Activated CD4-positive, alpha-beta T cell treated with anti-CD3 and anti-CD28 coated beads, Interleukin-2, amount 10 ng/mL, durations not matched to agents 7 days and 5 days (primary cell): Measurements from ENCODE around the gene EGR4. TPM values are rescaled to one million over a fixed set of nuclear protein-coding genes. Genes with fewer than 3 reads are reported as not detected.

Experiments
- CTCF ChIA-PET: fragments of 350-600 bp; sonication (Branson Sonifier 250); formaldehyde crosslinking; loops from one replicate; lab custom pipeline; 2021; ENCODE audit warnings: antibody characterized with exemption; lab: Charles Lee
- POLR2A ChIA-PET: fragments of 350-600 bp; sonication (Branson Sonifier 250); formaldehyde crosslinking; loops from one replicate; lab custom pipeline; 2021; ENCODE audit warnings: antibody characterized with exemption; lab: Charles Lee
- DNase-seq: peaks from one replicate; pipeline ENCODE4 v3.0.0-alpha.2; 2020
- H3K27ac Mint-ChIP-seq: one replicate; pipeline ENCODE4 v1.8.0; 2021; ENCODE audit warnings: mild to moderate bottlenecking, moderate library complexity, mixed read lengths
- H3K27me3 Mint-ChIP-seq: one replicate; pipeline ENCODE4 v1.8.0; 2021; ENCODE audit warnings: mixed read lengths
- H3K36me3 Mint-ChIP-seq: one replicate; pipeline ENCODE4 v1.8.0; 2021; ENCODE audit warnings: low read depth, mixed read lengths
- H3K4me1 Mint-ChIP-seq: one replicate; pipeline ENCODE4 v1.8.0; 2021; ENCODE audit warnings: mixed read lengths
- H3K4me3 Mint-ChIP-seq: one replicate; pipeline ENCODE4 v1.8.0; 2021; ENCODE audit warnings: mild to moderate bottlenecking, moderate library complexity, mixed read lengths
- H3K9me3 Mint-ChIP-seq: one replicate; pipeline ENCODE4 v1.8.0; 2021; ENCODE audit warnings: mixed read lengths
- total RNA-seq, 2 experiments: library from RNA; stranded (reverse); gene quantifications; one replicate each; pipeline ENCODE4 v1.2.3, GENCODE V29; 2021

The EGR4 gene
- total RNA-seq, result not detected

DNA sequence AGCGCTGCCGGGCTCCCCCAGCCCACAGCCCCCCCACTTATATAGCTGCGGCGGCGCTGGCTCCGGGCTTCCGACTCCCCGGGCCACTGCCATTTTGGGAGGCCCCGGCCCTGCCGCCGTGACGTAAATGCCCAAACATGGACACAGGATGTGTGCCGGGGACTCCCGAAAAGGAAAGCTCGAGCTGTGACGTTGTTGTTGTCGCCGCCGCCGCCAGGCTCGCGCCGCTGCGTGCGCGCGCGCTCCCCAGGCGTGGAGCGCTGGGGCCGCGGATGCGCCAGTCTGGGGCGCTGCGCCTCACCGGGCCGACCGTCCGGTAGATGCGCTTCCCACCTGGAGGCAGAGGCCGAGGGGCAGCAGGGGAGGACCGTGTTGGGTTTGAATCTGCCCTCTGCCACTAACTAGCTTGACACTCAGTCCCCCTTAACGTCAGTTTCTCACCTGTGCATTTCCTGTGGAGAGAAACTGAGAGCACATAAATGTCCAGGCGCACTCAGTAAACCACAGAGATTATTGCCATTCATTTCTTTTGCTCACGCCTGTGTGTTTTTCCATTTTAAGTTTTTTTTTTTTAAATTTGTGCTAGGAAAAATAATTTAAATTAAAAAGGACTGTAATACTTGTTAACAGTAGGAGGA is at the start of gene EGR4:
TSS of gene EGR4 (minus strand) at position 15 of the 638 bp plus-strand sequence. CDS start 231 bp downstream, outside the sequence.
- no peaks in the 10 kb centered on the region for H3K9me3 Mint-ChIP-seq
- CTCF ChIA-PET, result interaction anchor here (0.6 to 1.0 kb wide), 3 partner anchors 11 to 573 kb away, joined by 3 to 4 read pairs (median 3); no protein-coding TSS in a partner anchor
- POLR2A ChIA-PET, result no interaction called here
- H3K4me3 Mint-ChIP-seq, result peak within 1 kb of the TSS; percentile 70
- H3K36me3 Mint-ChIP-seq, result no peaks in the 10 kb centered on the region
- peaks cover 86% of the 10 kb centered on the region for H3K27me3 Mint-ChIP-seq
- H3K4me1 Mint-ChIP-seq, result peaks cover 16% of the 10 kb centered on the region
- no peak within 1 kb of the TSS for H3K27ac Mint-ChIP-seq
- DNase-seq, result peak; percentile 95

DNA sequence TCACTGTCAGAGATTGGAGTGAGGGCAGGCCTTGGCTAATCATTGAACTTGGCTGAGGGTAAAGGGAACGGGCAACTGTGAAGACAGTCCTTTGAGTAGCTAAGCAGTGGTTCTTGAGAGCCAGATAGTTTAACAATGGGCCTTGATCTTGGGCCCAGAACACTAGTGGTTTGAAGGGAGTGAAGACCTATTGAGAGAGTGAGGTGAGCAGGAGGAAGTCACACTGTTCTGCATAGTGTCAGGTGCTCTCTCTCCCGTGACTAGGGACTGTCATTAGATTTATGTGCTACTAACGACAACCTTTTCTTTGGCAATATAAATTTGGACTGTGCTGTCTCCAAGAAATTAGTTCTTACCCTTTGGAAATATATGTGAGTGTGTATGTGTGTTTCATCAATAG is 47.7 kb upstream of the EGR4 start:
- no peak for DNase-seq
- Mint-ChIP-seq H3K4me1 (peaks cover 4% of the 10 kb centered on the region), H3K9me3 (no peaks in the 10 kb centered on the region), H3K36me3 (no peaks in the 10 kb centered on the region), H3K27me3 (peaks cover 11% of the 10 kb centered on the region), H3K4me3 (no peak overlapping the region), H3K27ac (no peak overlapping the region)
- ChIA-PET POLR2A (no interaction called here), CTCF (no interaction called here)

DNA sequence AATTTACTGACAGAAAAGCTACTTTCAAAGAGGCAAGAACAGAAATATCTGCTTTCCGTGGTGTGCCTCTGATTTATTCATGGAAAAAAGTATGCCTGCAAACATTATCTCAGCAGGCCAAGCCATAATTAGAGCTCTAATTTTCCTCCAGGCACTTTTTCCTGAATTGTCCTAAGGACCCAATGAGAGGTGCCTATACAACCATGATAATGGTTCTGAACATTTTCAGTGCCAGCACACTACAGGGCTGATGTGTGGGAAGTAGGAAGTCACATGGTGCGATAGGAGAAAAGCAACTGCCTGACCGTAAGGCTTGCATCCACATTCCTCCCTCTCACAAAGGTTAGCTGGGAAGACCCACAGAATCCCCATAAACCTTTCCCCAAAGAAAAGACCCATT is 45.9 kb upstream of the EGR4 start:
- no peaks in the 10 kb centered on the region for H3K9me3 Mint-ChIP-seq
- POLR2A ChIA-PET, result no interaction called here

DNA sequence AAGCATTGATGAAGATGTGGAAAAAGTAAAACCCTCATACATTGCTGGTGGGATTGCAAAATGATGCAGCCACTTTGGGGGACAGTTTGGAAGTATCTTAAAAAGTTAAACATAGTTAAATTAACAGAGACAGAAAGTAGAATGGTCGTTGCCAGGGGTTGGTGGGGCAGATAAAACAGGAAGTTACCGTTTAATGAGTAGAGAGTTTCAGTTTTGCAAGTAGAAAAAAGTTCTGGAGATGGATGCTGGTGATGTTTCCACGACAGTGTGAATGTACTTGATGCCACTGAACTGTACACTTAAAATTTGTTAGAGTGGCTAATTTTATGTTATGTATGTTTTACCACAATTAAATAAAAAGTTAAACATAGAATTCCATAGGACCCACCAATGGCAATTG is 44.5 kb upstream of the EGR4 start:
- peaks cover 5% of the 10 kb centered on the region for H3K4me1 Mint-ChIP-seq
- H3K27me3 Mint-ChIP-seq, result peaks cover 22% of the 10 kb centered on the region
- ChIA-PET POLR2A (no interaction called here), CTCF (no interaction called here)
- no peak overlapping the region for H3K4me3 Mint-ChIP-seq
- H3K9me3 Mint-ChIP-seq, result no peaks in the 10 kb centered on the region
- no peak overlapping the region for H3K27ac Mint-ChIP-seq
- H3K36me3 Mint-ChIP-seq, result no peaks in the 10 kb centered on the region
- DNase-seq, result no peak

More for the DNA sequence above, 45.9 kb upstream of the EGR4 start:
- Mint-ChIP-seq H3K27ac (no peak overlapping the region), H3K36me3 (no peaks in the 10 kb centered on the region), H3K4me1 (peaks cover 4% of the 10 kb centered on the region), H3K27me3 (peaks cover 15% of the 10 kb centered on the region), H3K4me3 (no peak overlapping the region)
- CTCF ChIA-PET, result interaction anchor here (0.6 kb wide), 1 partner anchor 42 kb away, joined by 3 read pairs; no protein-coding TSS in a partner anchor
- DNase-seq, result no peak

DNA sequence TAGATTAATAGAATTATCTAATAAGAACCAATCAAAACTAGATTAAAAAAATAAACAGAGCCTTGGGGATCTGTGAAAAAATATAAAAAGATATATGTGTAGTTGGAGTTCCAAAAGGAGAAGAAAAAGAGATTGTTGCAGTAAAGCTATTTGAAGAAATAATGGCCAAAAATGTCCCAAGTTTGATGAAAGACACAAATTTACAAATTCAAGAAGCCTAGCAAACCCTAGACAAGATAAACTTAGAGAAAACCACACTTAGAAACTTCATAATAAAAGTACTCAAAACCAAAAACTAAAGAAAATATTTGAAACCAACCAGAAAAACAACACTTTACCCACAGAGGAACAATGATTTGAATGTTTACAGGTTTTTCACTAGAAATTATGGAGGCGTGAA is 41.3 kb upstream of the EGR4 start:
- Mint-ChIP-seq H3K27me3 (peaks cover 28% of the 10 kb centered on the region), H3K27ac (no peak overlapping the region), H3K9me3 (no peaks in the 10 kb centered on the region), H3K36me3 (no peaks in the 10 kb centered on the region), H3K4me1 (peaks cover 5% of the 10 kb centered on the region), H3K4me3 (no peak overlapping the region)
- no peak for DNase-seq
- ChIA-PET CTCF (interaction anchor here (1.2 to 1.3 kb wide), 2 partner anchors 44 to 202 kb away, joined by 3 read pairs; no protein-coding TSS in a partner anchor), POLR2A (no interaction called here)

DNA sequence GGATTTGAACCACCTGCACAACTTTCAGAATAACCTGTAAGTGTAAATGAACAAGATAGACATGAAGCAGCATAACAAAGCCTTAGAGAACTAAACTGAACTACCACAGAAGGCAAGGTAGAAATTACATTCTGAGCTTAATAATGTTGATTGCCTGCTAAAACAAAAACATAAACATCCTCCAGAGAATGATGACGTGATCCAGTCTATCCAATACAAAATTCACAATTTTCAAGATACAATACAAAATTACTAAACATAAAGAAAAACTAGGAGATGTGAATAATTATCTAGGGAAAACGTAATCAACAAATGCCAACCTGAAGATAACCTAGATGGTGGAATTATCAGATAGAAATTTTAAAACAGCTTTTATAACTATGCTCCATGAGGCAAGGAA is 40.7 kb upstream of the EGR4 start:
- Mint-ChIP-seq H3K4me3 (no peak overlapping the region), H3K27ac (no peak overlapping the region), H3K4me1 (peaks cover 5% of the 10 kb centered on the region), H3K9me3 (no peaks in the 10 kb centered on the region), H3K27me3 (peaks cover 33% of the 10 kb centered on the region), H3K36me3 (no peaks in the 10 kb centered on the region)
- ChIA-PET POLR2A (no interaction called here), CTCF (interaction anchor here (0.6 to 1.3 kb wide), 2 partner anchors 149 to 203 kb away, joined by 3 read pairs; no protein-coding TSS in a partner anchor)
- no peak for DNase-seq

DNA sequence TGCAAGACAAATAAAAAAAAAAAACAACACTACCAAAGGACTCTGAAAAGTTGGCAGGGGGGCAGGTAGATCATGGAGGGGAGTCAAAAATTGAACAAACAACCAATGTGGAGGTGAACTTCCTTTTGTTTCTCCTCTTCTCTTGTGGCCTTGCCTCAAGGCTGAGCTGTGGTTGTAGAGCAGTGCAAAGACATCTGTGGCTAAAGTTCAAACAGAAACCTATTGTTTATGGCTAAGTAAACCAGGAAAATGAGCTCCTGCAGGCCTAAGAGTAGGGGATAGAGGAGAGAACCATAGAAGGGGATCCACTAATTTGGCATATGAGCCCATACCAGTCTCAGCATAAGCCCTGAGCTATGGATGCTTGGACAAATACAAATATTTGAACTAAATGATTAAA is 40.2 kb upstream of the EGR4 start:
- ChIA-PET CTCF (interaction anchor here (0.6 to 1.3 kb wide), 2 partner anchors 149 to 203 kb away, joined by 3 read pairs; no protein-coding TSS in a partner anchor), POLR2A (no interaction called here)
- H3K27ac Mint-ChIP-seq, result no peak overlapping the region
- H3K36me3 Mint-ChIP-seq, result no peaks in the 10 kb centered on the region
- DNase-seq, result no peak
- H3K9me3 Mint-ChIP-seq, result no peaks in the 10 kb centered on the region
- peaks cover 34% of the 10 kb centered on the region for H3K27me3 Mint-ChIP-seq
- no peak overlapping the region for H3K4me3 Mint-ChIP-seq
- H3K4me1 Mint-ChIP-seq, result peaks cover 5% of the 10 kb centered on the region

DNA sequence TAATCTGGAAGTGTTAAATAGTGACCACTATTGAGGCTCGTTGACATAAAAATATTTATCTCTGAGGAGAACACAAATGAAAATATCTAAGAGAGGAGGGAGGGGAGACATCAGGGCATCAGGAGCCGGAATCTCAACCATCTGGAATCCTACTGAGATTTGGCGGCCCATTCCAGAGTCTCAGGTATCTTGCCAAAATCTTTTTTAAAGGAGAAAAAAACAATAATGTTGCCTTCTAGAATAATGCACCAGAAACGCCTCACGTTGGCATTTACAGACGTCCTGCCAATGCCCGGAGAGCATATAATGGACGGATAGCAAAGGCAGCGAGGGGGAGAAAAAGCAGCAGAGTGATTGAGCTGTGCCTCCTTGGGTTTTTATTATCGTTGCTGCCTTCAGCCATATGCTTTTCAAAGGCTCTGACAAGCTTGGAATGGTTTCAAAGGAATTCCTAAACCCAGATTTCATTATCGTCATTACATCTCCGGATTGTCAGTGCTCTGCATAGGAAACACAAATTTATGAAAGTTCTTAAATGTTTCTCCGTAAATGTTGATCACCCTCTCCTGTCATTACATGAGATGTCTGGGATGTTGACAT is 30.9 kb upstream of the EGR4 start:
- Mint-ChIP-seq H3K36me3 (no peaks in the 10 kb centered on the region), H3K27me3 (peaks cover 23% of the 10 kb centered on the region), H3K4me3 (no peak overlapping the region), H3K9me3 (no peaks in the 10 kb centered on the region), H3K4me1 (no peaks in the 10 kb centered on the region), H3K27ac (no peak overlapping the region)
- ChIA-PET POLR2A (no interaction called here), CTCF (interaction anchor here (1.4 kb wide), 1 partner anchor 33 kb away, joined by 3 read pairs; no protein-coding TSS in a partner anchor)
- DNase-seq, result no peak

DNA sequence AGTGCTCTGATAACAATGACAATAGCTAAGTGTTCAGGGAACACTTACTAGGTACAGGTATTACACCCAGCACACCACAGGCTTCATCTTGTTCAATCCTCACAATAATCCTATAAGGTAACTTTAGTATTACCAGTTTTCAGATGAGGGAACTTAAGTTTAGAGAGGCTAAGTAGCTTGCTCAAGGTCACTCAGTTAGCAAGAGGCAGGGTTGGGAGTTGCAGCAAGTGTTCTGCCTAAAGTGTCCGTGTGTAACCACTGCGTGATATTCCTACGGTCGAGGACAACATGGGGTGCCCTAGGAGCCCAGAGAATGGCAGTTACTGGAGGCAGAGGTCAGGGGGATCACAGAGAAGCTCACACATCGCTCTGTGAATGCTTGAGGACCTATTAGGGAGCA is 30.2 kb upstream of the EGR4 start:
- Mint-ChIP-seq H3K27me3 (peaks cover 20% of the 10 kb centered on the region), H3K9me3 (no peaks in the 10 kb centered on the region), H3K27ac (no peak overlapping the region), H3K4me3 (no peak overlapping the region), H3K4me1 (no peaks in the 10 kb centered on the region), H3K36me3 (no peaks in the 10 kb centered on the region)
- POLR2A ChIA-PET, result no interaction called here
- CTCF ChIA-PET, result interaction anchor here (1.4 kb wide), 1 partner anchor 32 kb away, joined by 3 read pairs; no protein-coding TSS in a partner anchor
- no peak for DNase-seq

DNA sequence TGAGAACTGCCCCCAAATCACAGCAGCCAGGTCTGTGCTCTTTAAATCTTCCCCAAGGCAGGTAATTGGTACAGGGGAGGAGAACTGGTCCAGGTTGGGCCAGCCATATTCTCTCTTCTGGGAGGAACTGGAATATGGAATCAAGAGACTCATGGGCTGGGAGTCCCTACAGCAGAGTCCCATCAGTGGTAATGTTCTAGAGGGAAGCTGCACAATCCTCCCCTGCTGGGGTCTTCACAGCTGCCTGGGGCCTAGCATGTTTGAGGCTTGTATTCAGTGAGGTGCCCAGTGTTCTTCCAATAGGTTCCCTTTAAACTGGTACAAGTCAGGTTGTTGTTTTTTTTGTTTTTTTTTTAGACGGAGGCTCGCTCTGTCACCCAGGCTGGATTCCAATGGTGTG is 21.1 kb upstream of the EGR4 start:
- no peak for DNase-seq
- ChIA-PET POLR2A (no interaction called here), CTCF (no interaction called here)
- H3K9me3 Mint-ChIP-seq, result no peaks in the 10 kb centered on the region
- no peaks in the 10 kb centered on the region for H3K36me3 Mint-ChIP-seq
- no peaks in the 10 kb centered on the region for H3K4me1 Mint-ChIP-seq
- H3K27ac Mint-ChIP-seq, result no peak overlapping the region
- H3K4me3 Mint-ChIP-seq, result no peak overlapping the region
- H3K27me3 Mint-ChIP-seq, result peaks cover 12% of the 10 kb centered on the region

DNA sequence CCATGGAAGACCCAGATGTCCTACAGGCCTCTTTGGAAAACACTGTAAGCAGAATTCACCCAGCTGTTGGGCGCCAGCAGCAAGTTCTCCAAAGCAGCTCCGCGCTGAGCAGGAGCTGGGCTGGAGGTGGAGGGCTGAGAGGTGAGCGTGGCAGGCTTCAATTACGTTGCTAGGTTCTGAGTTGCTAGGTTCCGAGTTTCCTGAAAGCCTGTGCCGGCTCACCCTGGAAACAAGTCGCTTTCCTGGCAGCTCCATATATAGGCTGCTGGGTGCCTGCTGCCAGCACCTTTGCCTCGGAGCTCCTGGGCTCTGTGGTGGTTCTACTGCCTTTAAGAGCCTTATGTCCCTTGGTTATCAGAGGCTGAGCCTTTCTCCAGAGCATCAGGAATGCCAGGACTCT is 14.4 kb upstream of the EGR4 start:
- CTCF ChIA-PET, result no interaction called here

DNA sequence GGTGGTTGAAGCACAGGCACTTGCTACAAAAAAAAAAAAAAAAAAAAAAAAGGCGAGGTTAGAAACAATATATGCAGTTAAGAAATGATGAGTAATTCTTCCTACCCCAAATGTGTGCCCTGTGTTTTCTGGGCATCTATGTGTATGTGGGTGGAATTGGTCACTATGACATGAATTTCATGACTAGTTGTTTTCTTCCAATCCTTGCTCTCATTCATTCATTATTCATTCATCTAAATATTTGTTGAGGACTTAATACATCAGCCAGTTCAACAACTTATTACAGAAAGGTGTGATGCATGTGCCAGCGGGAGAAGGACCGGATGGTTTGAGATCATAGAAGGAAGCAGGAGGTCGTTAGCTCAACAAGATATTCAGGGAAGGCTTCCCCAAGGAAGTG is 8.3 kb upstream of the EGR4 start:
- H3K4me3 Mint-ChIP-seq, result no peak overlapping the region
- no peaks in the 10 kb centered on the region for H3K9me3 Mint-ChIP-seq
- no peaks in the 10 kb centered on the region for H3K4me1 Mint-ChIP-seq
- H3K27me3 Mint-ChIP-seq, result peaks cover 54% of the 10 kb centered on the region
- CTCF ChIA-PET, result interaction anchor here (0.6 kb wide), 1 partner anchor 53 kb away, joined by 4 read pairs; no protein-coding TSS in a partner anchor
- no peak for DNase-seq
- POLR2A ChIA-PET, result no interaction called here
- H3K36me3 Mint-ChIP-seq, result no peaks in the 10 kb centered on the region
- H3K27ac Mint-ChIP-seq, result no peak overlapping the region

More for the DNA sequence above, 14.4 kb upstream of the EGR4 start:
- H3K9me3 Mint-ChIP-seq, result no peaks in the 10 kb centered on the region
- no peaks in the 10 kb centered on the region for H3K36me3 Mint-ChIP-seq
- POLR2A ChIA-PET, result no interaction called here
- DNase-seq, result no peak
- no peak overlapping the region for H3K4me3 Mint-ChIP-seq
- H3K4me1 Mint-ChIP-seq, result no peaks in the 10 kb centered on the region
- H3K27me3 Mint-ChIP-seq, result peaks cover 36% of the 10 kb centered on the region
- H3K27ac Mint-ChIP-seq, result no peak overlapping the region

DNA sequence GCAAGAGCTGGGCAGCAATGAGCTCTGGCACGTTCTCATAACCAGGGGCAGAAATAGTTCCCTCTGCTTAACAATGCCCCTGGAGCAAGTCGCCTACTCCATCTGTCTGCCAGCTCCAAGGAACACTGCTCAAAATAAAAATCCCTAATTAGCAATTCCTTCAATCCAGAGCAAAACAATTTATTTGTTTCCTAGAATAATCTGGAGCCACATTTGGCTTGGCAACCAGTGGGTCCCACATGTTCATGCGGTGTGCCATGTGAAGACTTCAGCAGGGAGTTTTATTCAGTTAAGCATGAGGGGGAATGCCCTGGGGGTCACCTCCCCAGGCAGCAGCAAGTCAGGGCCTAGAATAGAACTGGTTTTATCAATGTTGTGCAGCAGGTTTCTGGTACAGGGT is 7.6 kb upstream of the EGR4 start:
- H3K9me3 Mint-ChIP-seq, result no peaks in the 10 kb centered on the region
- no peak overlapping the region for H3K4me3 Mint-ChIP-seq
- H3K27ac Mint-ChIP-seq, result no peak overlapping the region
- H3K36me3 Mint-ChIP-seq, result no peaks in the 10 kb centered on the region
- DNase-seq, result no peak
- H3K4me1 Mint-ChIP-seq, result no peaks in the 10 kb centered on the region
- ChIA-PET CTCF (interaction anchor here (1.5 kb wide), 1 partner anchor 11 kb away, joined by 5 read pairs; no protein-coding TSS in a partner anchor), POLR2A (no interaction called here)
- peaks cover 59% of the 10 kb centered on the region for H3K27me3 Mint-ChIP-seq
